ENCODE data around the gene DSCAML1.
"Not testable (repeated sequence)": the region's sequence is repeated elsewhere in the genome, so short reads cannot be mapped to it uniquely, and the experiment has no call there.

Gene DSCAML1

GRCh38 chr11:117424781-117425180, 372.2 kb downstream of the DSCAML1 start:
- no peak for DNase-seq (ENCODE audit: low read depth)

GRCh38 chr11:117423046-117423575, 373.9 kb downstream of the DSCAML1 start:
- DNase-seq (ENCODE audit: low read depth) = no peak

GRCh38 chr11:117421476-117421875, 375.5 kb downstream of the DSCAML1 start:
- DNase-seq (ENCODE audit: low read depth) = no peak

- no peak for DNase-seq (ENCODE audit: low read depth)
Observed at GRCh38 chr11:117421041-117421440, 376.0 kb downstream of the DSCAML1 start.

- no peak for DNase-seq (ENCODE audit: low read depth)
Observed at GRCh38 chr11:117420598-117420997, 376.4 kb downstream of the DSCAML1 start.

- no peak for DNase-seq (ENCODE audit: low read depth)
Observed at GRCh38 chr11:117420143-117420485, 376.9 kb downstream of the DSCAML1 start.

GRCh38 chr11:117419482-117420142, 377.4 kb downstream of the DSCAML1 start:
- DNase-seq (ENCODE audit: low read depth) = no peak

- DNase-seq (ENCODE audit: low read depth) = no peak
Observed at GRCh38 chr11:117418737-117419481, 378.1 kb downstream of the DSCAML1 start.

GRCh38 chr11:117417856-117418255, 379.2 kb downstream of the DSCAML1 start:
- DNase-seq (ENCODE audit: low read depth) = no peak

GRCh38 chr11:117417342-117417741, 379.7 kb downstream of the DSCAML1 start:
- no peak for DNase-seq (ENCODE audit: low read depth)

GRCh38 chr11:117415358-117415896, 381.6 kb downstream of the DSCAML1 start:
- no peak for DNase-seq (ENCODE audit: low read depth)

- no peak for DNase-seq (ENCODE audit: low read depth)
Observed at GRCh38 chr11:117414724-117415123, 382.3 kb downstream of the DSCAML1 start.

- DNase-seq (ENCODE audit: low read depth) = no peak
Observed at GRCh38 chr11:117413616-117414015, 383.4 kb downstream of the DSCAML1 start.

GRCh38 chr11:117412653-117413275, 384.3 kb downstream of the DSCAML1 start:
- DNase-seq (ENCODE audit: low read depth) = no peak

- DNase-seq (ENCODE audit: low read depth) = no peak
Observed at GRCh38 chr11:117412176-117412575, 384.8 kb downstream of the DSCAML1 start.

GRCh38 chr11:117411736-117412135, 385.3 kb downstream of the DSCAML1 start:
- no peak for DNase-seq (ENCODE audit: low read depth)

- DNase-seq (ENCODE audit: low read depth) = no peak
Observed at GRCh38 chr11:117410861-117411710, 385.9 kb downstream of the DSCAML1 start.

- no peak for DNase-seq (ENCODE audit: low read depth)
Observed at GRCh38 chr11:117410238-117410637, 386.8 kb downstream of the DSCAML1 start.

- no peak for DNase-seq (ENCODE audit: low read depth)
Observed at GRCh38 chr11:117409511-117409910, 387.5 kb downstream of the DSCAML1 start.

GRCh38 chr11:117408356-117408755, 388.7 kb downstream of the DSCAML1 start:
- no peak for DNase-seq (ENCODE audit: low read depth)

GRCh38 chr11:117407016-117407415, 390.0 kb downstream of the DSCAML1 start:
- no peak for DNase-seq (ENCODE audit: low read depth)

GRCh38 chr11:117405898-117406297, 391.1 kb downstream of the DSCAML1 start:
- DNase-seq (ENCODE audit: low read depth) = not testable (repeated sequence)

Measured in stimulated activated CD8-positive, alpha-beta memory T cell treated with anti-CD3 and anti-CD28 coated beads, Interleukin-12 subunit alpha, Interleukin-12 subunit beta, amount 100 ng/mL, for 4 hours (primary cell).